ENCODE data around the gene C2CD2. TPM values are rescaled to one million over a fixed set of nuclear protein-coding genes. Genes with fewer than 3 reads are reported as not detected.

C2CD2 gene
- total and polyA plus RNA-seq, 10 of the 15 experiments (the other 5 are each of a cell fraction or from before 2014, with no cell fraction given), result 2.2 to 30.9 (median 9.9) TPM

GRCh38 chr21:41921021-41921420 lies 32.8 kb downstream of the C2CD2 start:
- WGBS (ENCODE audit: insufficient coverage, insufficient replicate concordance, low lambda C conversion rate, missing lambda C conversion rate), result 4% methylated on average over 7 of the region's 7 CpGs
- Histone ChIP-seq H3K9me3 (replicated peaks; ENCODE audit: control insufficient read depth, insufficient read depth, low read length) (no peaks in the 10 kb centered on the region), H3K27me3 (replicated peaks in 1 of 2; ENCODE audit: control insufficient read depth in 2 of 2, insufficient read depth in 2 of 2, low read length in 1 of 2) (no peaks in the 10 kb centered on the region), H3K4me3 (no peak overlapping the region), H3K4me1 (ENCODE audit: control insufficient read depth, insufficient read depth, low read length) (peaks cover 38% of the 10 kb centered on the region), H3K4me2 (ENCODE audit: control insufficient read depth, insufficient read depth) (peak overlapping the region; percentile 67; the same call in 1 of the 2 replicates), H3K36me3 (ENCODE audit: control insufficient read depth in 2 of 2, insufficient read depth in 2 of 2, low read length in 1 of 2) (peaks cover 12 to 14% of the 10 kb centered on the region in 2 experiments), H3K27ac (ENCODE audit: control insufficient read depth, insufficient read depth) (peak overlapping the region; percentile 45; the same call in 1 of the 2 replicates), H3K9ac (ENCODE audit: control insufficient read depth, insufficient read depth, low read length) (no peak overlapping the region; the same call in 1 of the 2 replicates), H2AFZ (ENCODE audit: control insufficient read depth, low read depth, low read length) (no peak overlapping the region), H4K20me1 (ENCODE audit: control insufficient read depth, insufficient read depth) (no peaks in the 10 kb centered on the region), H3K79me2 (ENCODE audit: control insufficient read depth, insufficient read depth, low read length) (peaks cover 40% of the 10 kb centered on the region)
- ChIA-PET CTCF (interaction anchor here (0.6 to 1.2 kb wide), 5 partner anchors 91 to 333 kb away, joined by 3 to 4 read pairs (median 3); no protein-coding TSS in a partner anchor), POLR2A (interaction anchor here (0.9 to 1.8 kb wide), 4 partner anchors 8 to 142 kb away, joined by 3 to 5 read pairs (median 4); no protein-coding TSS in a partner anchor), RAD21 (ENCODE audit: unreplicated experiment) (interaction anchor here (1.0 to 2.6 kb wide), 5 partner anchors 11 to 196 kb away, joined by 3 to 11 read pairs (median 4); partner anchors contain the start of gene PRDM15), SMC1A (ENCODE audit: uncharacterized antibody, unreplicated experiment) (interaction anchor here (0.9 to 5.2 kb wide), 11 partner anchors 10 to 638 kb away, joined by 3 to 41 read pairs (median 4); partner anchors contain the start of gene PRDM15)
- intact Hi-C loops (cut with micrococcal nuclease; ENCODE audit: unreplicated experiment), result loop anchor here (5.0 to 10.0 kb wide), 2 partner anchors 34 to 194 kb away; no protein-coding TSS in a partner anchor
- peak; percentile 77 for TF ChIP-seq SPI1 (IDR thresholded peaks at IDR 0.05; ENCODE audit: borderline replicate concordance, insufficient read depth, low read depth, low read length)
- no peak for TF ChIP-seq ZBTB33 (IDR thresholded peaks at IDR 0.05)
- TF ChIP-seq NFYB (IDR thresholded peaks at IDR 0.05; ENCODE audit: insufficient read depth, low read depth, low read length), result no peak
- TF ChIP-seq SKIL (IDR thresholded peaks at IDR 0.05; ENCODE audit: low read depth, poor library complexity, severe bottlenecking), result no peak
- no peak for TF ChIP-seq KLF5 (IDR thresholded peaks at IDR 0.05; ENCODE audit: partially characterized antibody)
- no peak for TF ChIP-seq USF1 (IDR thresholded peaks at IDR 0.05; ENCODE audit: borderline replicate concordance, extremely low read length, insufficient read depth, low read depth, low read length)
- TF ChIP-seq ZBED1 (IDR thresholded peaks at IDR 0.05; ENCODE audit: borderline replicate concordance), result no peak
- no peak for TF ChIP-seq TCF7 (IDR thresholded peaks at IDR 0.05; ENCODE audit: borderline replicate concordance)
- 0 out of 2 replicates have a peak, but pooled peaks have one; percentile 28 for TF ChIP-seq EED (IDR thresholded peaks at IDR 0.05; ENCODE audit: low read depth)
- TF ChIP-seq IKZF2 (IDR thresholded peaks at IDR 0.05), result 0 out of 4 replicates have a peak, but pooled peaks of 1 of the 2 experiments have one; percentile 20
- no peak for TF ChIP-seq NRF1 (conservative IDR thresholded peaks at IDR 0.05; ENCODE audit: low read depth, low read length)
- TF ChIP-seq CEBPB (IDR thresholded peaks at IDR 0.05; ENCODE audit: borderline replicate concordance in 1 of 2, low read depth in 2 of 2, low read length in 2 of 2), result no peak
- DNase-seq (ENCODE audit: low read depth, low spot score) (no peak), ATAC-seq (peak; percentile 56), FAIRE-seq (no peak)
- no TSS peak for BruUV-seq (replicated peaks)
- in situ Hi-C loops (cut with MboI), result no loop called here

Data from GM12878 (cell line).